Heart left ventricle (tissue), 13 donors: ENCODE results near the gene EPN2.
"Not testable (repeated sequence)": the region's sequence is repeated elsewhere in the genome, so short reads cannot be mapped to it uniquely, and the experiment has no call there.

ENCODE experiments used
- CTCF ChIP-seq, 12 donors: fragments of 200-600 bp; sonication (generic) in 4 of 12; IDR thresholded peaks; one replicate each; pipeline versions ENCODE4 v1.5.0 to v1.8.0; 2018 to 2022; ENCODE audit warnings: antibody characterized with exemption in 12 of 12, mild to moderate bottlenecking in 5 of 12
- POLR2A ChIP-seq, 2 donors: fragments of 450-650 bp; IDR thresholded peaks; one replicate each; pipeline ENCODE4 v1.6.1; 2017; ENCODE audit warnings: antibody characterized with exemption in 2 of 2, mild to moderate bottlenecking in 2 of 2, moderate library complexity in 2 of 2
- donor health status: ischemic (EF 13 %, LVEDD 7.1; RV severe dilation, severe dysfunction).
- donor health status: DM: no; HTN: yes; CAD: no.
- donor health status: DM: no; HTN: no; CAD: no.
- donor health status: ischemic (EF 25% LVEDD 6.9; RV normal size, moderate dysfunction).
- donor health status: ischemic (EF 25% LVEDD 5.7; RV mildly dilated, moderate dysfunction).
- donor health status: ischemic (EF 35%, LVEDD 5.7; RV mildly dilated, moderate dysfunction).
- donor health status: nonischemic (EF 11% LVEDD 7.7; RV severe dilation, severe dysfunction).
- donor health status: DM: yes; HTN: yes; CAD: no.
- donor health status: PGD.
- donor health status: ischemic (EF 29% LVEDD 5.4; RV normal size, mild dysfunction).
- donor health status: nonischemic (EF 23%, LVEDD 6.1; RV moderate dilation, normal function).

DNA sequence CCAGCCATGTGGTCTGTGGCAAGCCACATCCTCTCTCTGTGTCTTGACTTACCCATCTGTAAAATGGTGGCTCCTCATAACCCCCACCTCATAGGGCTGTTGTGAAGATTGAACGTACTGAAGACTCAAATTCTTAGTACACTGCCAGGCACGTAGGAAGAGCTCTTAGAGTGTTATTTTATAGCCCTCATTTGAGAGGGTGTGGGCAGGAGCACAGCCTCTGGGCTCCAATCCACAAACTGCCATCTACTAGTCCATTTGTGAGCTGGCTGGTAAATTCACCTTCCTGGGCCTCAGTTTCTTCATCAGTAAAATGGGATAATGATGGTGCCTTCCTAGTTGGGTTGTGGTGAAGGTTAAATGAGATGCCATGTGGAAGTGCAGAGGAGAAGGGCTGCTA is 18.3 kb upstream of the EPN2 start:
- TF ChIP-seq POLR2A, CTCF (IDR thresholded peaks at IDR 0.05): not testable (repeated sequence)
